ENCODE measurements around the gene ABHD11.

Gene ABHD11

DNA sequence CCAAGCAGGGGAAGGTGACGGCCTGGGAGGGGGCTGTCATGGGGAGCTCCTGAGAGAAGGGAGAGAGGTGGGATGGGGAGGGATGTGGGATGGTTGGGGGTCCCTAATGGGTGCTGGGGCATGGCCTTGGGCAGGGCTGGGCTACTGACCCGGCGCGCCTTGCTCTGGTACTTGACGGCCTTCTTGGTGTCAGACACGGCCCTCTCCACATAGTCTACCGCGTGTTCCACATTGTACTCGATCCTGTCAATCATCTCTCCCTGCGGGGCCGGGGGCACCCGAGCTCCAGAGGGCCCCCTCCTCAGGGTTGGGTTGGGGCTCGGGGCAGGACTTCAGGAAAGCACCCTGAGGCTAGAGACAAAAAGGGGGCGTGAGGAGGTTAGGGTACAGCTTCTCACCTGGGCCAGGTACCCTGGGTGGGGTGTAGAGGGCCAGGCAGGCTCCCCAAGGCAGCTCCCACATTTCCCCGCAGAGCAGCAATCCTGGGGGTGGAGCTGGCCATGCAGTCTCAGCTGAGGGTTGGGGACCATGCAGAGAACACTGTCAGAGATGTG lies 37.9 kb downstream of the ABHD11 start:
- DNase-seq, result no peak

- DNase-seq, result no peak
These were observed 38.6 kb downstream of the ABHD11 start for GRCh38 chr7:73700069-73700423.

DNA sequence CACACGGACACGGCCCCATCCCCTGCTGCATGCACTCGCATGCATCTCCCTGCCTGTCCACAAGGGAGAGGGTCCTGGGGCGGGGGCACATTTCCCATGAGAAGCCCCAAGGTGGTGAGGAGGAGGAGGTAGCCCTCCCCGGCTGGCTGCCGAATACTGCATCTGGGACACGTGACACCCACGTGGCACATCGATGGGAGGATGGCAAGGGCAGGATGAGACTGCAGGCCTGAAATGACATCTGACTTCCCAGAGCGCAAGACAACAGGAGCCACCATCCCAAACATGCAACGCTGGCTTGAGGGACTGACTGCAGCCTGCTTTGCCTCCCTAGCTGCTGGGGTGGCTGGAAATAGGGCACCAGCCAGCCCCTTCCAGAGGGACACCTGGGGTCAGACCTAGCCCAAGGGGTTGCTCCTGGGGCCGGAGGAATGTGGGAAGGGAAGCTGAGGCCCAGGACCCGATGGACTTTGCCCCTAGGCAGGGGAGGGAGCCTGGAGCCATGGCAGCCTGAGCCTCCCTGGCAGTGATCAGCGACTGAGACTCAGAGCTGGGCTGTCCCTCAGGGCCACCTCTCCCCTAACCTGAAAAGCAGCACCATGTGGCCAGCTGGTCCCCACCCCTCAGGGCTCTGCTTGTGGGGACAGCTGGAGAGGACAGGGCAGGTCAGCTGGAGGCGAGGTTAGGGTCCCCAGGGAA lies 39.1 kb downstream of the ABHD11 start:
- DNase-seq, result no peak

GRCh38 chr7:73698410-73698809 lies 40.2 kb downstream of the ABHD11 start:
- DNase-seq, result no peak

DNA sequence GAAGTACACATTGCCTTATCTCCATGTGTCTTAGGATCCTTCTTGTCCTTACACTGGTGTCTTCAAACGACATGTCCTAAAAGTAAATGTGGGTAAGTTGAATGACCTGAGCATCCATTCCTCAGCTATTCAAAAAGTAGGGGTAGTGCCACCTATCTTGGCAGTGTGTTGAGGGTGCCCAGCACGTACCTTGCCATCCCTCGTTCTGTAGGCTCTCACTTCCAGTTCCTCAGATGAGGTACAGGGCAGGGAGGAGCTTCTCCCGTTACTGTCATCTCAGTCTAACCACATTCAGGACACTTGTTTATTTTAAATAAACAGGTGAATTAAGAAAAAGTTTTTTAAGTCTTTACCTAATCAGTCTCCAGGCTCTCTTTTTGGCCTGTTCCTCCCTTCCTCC lies 42.2 kb downstream of the ABHD11 start:
- DNase-seq, result no peak

DNA sequence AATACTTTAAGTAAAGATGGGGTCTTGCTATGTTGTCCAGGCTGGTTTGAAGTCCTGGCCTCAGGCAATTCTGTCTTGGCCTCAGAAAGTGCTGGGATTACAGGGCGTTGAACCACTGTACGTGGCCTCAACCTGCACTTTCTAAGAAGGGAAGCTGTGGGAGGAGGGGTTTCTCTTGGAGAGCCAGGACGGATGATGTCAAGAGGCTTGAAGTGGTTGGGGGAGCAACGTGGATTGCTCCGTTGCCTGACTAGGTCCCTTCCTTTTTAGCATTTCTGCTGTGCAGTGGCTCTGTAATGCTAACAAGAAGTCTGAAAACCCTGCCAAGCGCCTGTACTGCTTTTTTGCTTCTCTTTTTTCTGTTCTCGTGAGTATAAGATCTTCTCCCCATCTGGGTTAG lies 48.0 kb downstream of the ABHD11 start:
- no peak for DNase-seq

GRCh38 chr7:73688288-73688687 lies 50.3 kb downstream of the ABHD11 start:
- DNase-seq, result no peak

Data from KG1 (cell line).